SK-N-DZ (cell line): ENCODE data around the gene RTN4.

Experiments used
- DNase-seq: peaks from one replicate; pipeline ENCODE4 v3.0.0-alpha.2; 2015; ENCODE audit warnings: low spot score

Gene RTN4

DNA sequence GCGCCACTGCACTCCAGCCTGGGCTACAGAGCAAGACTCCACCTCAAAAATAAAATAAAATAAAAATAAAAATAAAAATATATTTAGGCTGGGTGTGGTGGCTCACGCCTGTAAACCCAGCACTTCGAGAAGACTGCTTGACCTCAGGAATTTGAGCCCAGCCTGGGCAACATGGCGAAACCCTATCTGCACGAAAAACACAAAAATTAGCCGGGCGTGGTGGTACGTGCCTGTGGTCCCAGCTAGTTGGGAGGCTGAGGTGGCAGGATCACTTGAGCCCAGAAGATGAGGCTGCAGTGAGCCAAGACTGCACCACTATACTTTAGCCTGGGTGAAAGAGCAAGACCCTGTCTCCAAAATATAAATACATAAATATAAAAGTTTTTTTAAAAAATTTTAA lies 6.4 kb downstream of the RTN4 start:
- no peak for DNase-seq

DNA sequence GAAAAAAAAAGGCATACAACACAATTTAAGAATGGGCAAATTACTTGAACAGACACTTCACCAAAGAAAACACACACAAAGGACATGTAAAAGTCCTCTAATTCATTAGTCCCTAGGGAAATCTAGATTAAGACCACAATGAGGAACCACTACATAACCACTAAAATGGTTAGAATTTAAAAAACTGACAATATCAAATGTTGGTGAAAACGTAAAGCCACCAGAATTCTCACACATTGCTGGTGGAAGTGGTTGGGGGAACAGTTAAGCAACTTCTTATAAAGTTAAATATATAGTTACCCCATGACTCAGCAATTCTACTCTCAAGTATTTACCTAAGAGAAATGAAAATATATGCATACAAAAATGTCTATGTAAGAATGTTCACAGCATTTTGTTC lies 11.8 kb downstream of the RTN4 start:
- DNase-seq: no peak

DNA sequence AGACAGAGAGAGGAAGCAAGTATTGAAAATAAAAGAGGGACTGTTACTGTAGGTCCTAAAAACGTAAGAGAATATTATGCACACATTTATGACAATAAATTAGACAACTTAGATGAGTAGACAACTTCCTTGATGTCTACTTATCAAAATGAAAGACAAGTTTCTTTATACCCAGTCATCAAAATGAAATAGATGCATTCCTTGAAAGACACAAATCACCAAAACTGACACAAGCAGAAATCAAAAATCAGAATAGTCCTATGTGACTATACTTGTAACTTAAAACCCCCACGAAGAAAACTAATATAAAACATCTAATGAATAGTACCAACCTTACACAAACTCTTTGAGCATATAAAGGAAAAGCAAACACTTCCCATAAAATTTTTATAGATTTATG lies 14.5 kb downstream of the RTN4 start:
- DNase-seq: no peak

DNA sequence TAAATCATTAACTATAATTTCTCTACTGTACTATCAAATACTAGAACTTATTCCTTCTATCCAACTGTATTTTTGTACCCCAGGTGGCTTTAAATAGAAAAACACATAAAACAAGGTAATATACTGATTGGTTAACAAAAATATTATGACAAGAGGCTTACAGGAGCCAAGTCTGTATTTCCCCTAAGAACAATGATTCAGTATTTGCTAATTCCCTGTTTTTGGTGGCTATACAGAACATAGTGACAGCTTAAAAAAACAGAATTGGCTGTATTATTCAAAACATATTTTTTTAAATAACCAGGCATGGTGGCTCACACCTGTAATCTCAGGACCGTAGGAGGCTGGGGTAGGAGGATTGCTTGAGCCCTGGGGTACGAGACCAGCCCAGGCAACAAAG lies 16.3 kb downstream of the RTN4 start:
- DNase-seq: no peak

- DNase-seq: no peak
Measured at GRCh38 chr2:55033076-55033742, 17.0 kb downstream of the RTN4 start.

DNA sequence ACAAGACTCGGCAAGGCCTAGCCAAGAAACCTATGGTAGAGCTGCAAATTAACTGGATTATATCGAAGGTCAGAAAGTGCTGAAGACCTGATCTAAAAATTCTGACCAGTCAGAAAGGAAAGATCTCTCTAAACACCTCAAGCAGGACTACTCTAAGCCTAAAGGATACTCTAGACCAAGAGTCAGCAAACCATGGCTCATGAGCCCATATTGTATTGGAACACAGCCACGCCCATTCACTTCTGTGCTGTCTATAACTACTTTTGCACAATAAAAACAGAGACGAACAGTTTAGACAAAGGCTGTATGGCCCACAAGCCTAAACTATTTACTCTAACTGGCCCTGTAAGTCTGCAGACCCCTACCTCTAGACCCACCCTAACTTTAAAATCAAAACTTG lies 18.7 kb downstream of the RTN4 start:
- no peak for DNase-seq

GRCh38 chr2:55030766-55031165 lies 19.5 kb downstream of the RTN4 start:
- no peak for DNase-seq

DNA sequence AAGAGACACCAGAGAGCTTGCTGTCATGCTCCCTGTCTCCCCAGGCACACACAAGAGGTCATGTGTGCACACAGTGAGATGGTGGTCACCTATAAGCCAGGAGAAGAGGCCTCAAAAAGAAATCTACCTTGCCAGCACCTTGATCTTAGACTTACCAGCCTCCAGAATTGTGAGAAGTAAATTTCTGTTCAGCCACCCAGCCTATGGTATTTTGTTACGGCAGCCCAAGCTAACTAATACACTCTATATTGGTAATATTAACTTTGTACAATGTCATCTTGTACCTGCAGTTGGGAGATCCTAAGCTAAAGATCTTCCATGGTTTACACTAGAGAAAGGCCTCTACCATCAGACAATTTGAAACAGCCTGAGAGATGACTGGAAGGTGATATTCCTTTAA lies 21.2 kb downstream of the RTN4 start:
- DNase-seq: no peak

- no peak for DNase-seq
Measured at GRCh38 chr2:55027226-55027625, 23.0 kb downstream of the RTN4 start.

DNA sequence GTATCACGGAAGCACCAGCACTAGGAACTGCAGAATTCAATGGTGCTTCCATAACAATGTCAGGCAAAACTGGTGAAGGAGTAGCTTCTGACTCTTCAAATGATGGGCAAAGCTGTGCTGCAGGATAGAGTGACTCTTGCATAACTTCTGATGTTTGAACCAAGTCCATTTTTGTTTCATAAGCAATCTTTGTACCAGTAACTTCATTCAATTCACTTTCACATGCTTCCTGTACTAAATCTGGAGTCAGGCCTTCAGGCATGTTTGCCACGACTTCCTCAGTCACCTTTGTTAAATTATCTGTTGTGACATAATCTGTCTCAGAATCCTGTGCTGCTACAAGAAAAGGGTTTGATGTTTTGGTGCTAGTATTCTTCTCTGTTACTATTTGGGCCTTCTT lies 24.0 kb downstream of the RTN4 start:
- no peak for DNase-seq

DNA sequence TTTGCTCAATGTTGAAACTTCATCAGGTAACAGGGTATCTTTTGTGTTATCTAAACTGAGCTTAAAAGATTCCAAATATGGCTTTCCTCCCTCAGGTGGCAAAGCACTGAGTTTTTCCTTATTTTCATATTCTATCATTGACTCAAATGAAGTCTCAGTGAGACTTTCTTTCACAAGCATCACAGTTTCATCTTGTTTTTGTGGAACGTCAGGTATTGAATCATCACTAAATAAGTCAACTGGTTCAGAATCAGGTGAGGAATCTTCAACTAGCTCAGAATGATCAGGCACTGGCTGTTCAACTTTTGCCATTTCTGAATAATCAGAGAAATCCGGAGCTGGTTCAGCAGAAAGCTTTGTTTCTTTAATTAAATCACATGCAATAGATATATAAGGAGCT lies 24.6 kb downstream of the RTN4 start:
- DNase-seq: no peak

- DNase-seq: no peak
Measured at GRCh38 chr2:55025082-55025481, 25.2 kb downstream of the RTN4 start.

DNA sequence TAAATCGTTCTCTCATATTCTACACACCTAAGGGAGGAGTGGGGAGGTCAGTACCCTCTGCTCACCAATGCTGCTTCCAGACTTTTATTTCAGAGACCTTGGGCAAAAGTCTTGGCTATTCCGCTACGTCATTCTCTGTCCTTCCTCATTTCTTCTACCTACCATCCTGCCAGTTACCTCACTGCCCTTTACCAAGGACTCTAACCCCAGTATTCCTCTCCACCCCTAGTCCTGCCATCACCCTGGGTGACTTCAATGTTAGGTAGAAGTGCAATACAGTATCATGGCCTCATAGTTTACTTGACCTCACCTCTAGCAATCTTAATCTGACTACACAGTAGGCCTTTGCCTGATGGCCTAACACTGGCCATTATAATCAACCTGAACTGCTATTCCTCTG lies 27.8 kb downstream of the RTN4 start:
- DNase-seq: no peak

- DNase-seq: no peak
Measured at GRCh38 chr2:55019526-55020258, 30.6 kb downstream of the RTN4 start.

GRCh38 chr2:55018619-55019018 lies 31.6 kb downstream of the RTN4 start:
- no peak for DNase-seq

DNA sequence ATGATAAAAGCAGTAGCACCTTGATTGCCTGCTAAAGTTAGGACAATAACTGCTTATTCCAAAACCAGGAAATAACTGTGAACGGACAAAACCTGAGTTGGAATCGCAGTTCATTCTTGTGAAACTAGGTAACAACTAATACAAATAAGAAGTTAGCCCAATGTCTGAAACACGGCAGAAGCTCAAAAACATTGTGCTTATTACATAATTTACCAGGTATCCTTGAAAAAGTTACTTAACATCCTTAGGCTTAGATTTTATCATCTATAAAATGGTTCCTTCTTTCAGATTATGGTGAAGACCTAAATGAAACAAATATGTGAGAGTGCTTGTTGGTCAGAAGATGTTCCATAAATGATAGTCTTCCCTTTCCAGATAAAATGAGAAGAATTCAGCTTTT lies 32.4 kb downstream of the RTN4 start:
- no peak for DNase-seq

- DNase-seq: no peak
Measured at GRCh38 chr2:55017428-55017827, 32.8 kb downstream of the RTN4 start.

GRCh38 chr2:55014962-55015939 lies 35.0 kb downstream of the RTN4 start:
- peak; percentile 64 for DNase-seq

DNA sequence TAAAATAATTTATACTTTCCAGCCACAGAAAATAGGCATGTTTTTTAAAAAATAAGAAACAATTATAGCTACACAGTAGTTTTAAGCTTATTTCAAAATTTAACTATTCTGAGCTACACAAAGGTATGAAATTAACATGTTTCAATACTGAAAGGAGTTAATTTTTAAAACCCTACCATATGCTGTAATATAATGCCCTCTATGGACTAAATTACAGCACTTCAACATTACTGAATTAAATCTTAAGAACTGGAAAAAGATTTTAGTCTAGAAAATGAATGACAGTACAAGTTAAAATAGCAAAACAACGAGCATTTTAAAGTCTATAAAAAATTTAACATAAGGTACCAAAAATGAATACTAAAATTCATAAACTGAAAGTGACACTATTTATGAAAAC lies 36.3 kb downstream of the RTN4 start:
- DNase-seq: no peak

DNA sequence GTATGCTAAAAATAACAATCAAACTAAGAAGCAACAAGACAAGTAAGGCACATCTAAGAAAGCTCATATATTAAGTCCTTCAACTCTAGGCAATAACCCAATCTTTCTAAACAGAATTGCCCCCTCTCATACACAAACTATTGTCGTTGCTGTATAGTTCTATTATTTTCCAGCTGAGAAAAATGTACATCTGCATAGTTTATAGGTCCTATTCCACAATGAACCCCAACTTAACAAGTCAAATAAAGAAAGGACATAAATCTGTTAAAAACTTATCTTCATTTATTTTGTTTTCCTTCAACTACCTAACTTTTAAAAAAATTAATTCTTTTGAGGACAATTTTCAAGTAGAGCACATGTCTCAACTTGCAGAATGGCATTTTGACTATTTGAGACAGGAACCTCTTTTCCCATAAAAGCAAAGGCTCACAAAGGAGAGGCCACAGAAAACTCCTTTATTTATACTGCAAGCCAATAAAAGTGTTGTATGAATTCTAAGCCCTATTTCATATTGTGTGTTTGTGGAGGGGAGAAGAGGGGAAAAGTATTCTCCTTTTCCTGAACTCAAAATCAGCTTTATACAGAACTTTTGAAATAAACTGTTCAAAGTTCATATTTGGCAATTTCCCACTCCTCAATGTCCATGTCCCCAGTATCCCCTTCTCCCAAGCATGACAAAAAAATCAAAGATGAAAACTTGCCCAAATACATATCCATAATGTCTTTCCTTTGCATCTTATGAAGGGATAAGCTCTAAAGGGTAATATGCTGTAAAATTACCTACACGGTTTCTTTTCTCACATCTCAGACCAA lies 37.4 kb downstream of the RTN4 start:
- DNase-seq: no peak
